Thyroid gland (tissue), 4 donors: Measurements from ENCODE around the gene RXRB.

Experiments used
- CTCF ChIP-seq, 6 experiments: fragments of 200-600 bp in 3 of 6; fragments of 450-650 bp in 3 of 6; sonication (generic) in 3 of 6; IDR thresholded peaks; one replicate each; pipeline ENCODE4 v1.5.1; 2016 to 2019; ENCODE audit warnings: antibody characterized with exemption in 6 of 6, mild to moderate bottlenecking in 2 of 6, inconsistent platforms in 1 of 6, moderate library complexity in 1 of 6
- POLR2A ChIP-seq, 2 donors: fragments of 450-650 bp; IDR thresholded peaks; one replicate each; pipeline ENCODE4 v1.6.1; 2017; ENCODE audit warnings: antibody characterized with exemption in 2 of 2, mild to moderate bottlenecking in 2 of 2, moderate library complexity in 1 of 2

GRCh38 chr6:33176906-33177305, 23.6 kb downstream of the RXRB start:
- no peak for TF ChIP-seq CTCF (IDR thresholded peaks at IDR 0.05)
- no peak for TF ChIP-seq POLR2A (IDR thresholded peaks at IDR 0.05)
